VCaP (cell line): Measurements from ENCODE around the gene KDR.
A peak's percentile ranks its signal among the peaks of the same experiment; 100 is the strongest.

ENCODE experiments used
- H3K27ac ChIP-seq: fragments of 450-650 bp; 2 replicates; pipeline ENCODE4 v1.5.1; 2017
- CTCF ChIP-seq: fragments of 450-650 bp; conservative IDR thresholded peaks from 2 replicates; pipeline ENCODE4 v1.5.1; 2017; ENCODE audit warnings: mild to moderate bottlenecking, moderate library complexity

Gene KDR

GRCh38 chr4:55050418-55050950 lies 74.9 kb downstream of the KDR start:
- no peak for TF ChIP-seq CTCF
- H3K27ac ChIP-seq: peak overlapping the region; percentile 18; the same call in 1 of the 2 replicates

- no peak for TF ChIP-seq CTCF
- no peak overlapping the region for H3K27ac ChIP-seq
These were observed 87.1 kb downstream of the KDR start for GRCh38 chr4:55038176-55038890.

GRCh38 chr4:55037728-55038127 lies 87.7 kb downstream of the KDR start:
- H3K27ac ChIP-seq: no peak overlapping the region
- TF ChIP-seq CTCF: no peak

GRCh38 chr4:55036405-55036804 lies 89.0 kb downstream of the KDR start:
- TF ChIP-seq CTCF: no peak
- H3K27ac ChIP-seq: no peak overlapping the region

- no peak for TF ChIP-seq CTCF
- no peak overlapping the region for H3K27ac ChIP-seq
These were observed 89.5 kb downstream of the KDR start for GRCh38 chr4:55035892-55036291.

GRCh38 chr4:55033296-55033695 lies 92.1 kb downstream of the KDR start:
- H3K27ac ChIP-seq: no peak overlapping the region
- TF ChIP-seq CTCF: no peak

GRCh38 chr4:55032788-55033187 lies 92.6 kb downstream of the KDR start:
- H3K27ac ChIP-seq: no peak overlapping the region
- TF ChIP-seq CTCF: no peak
